Measurements from ENCODE around the gene ZNF416.
A peak's percentile ranks its signal among the peaks of the same experiment; 100 is the strongest.

Gene ZNF416

DNA sequence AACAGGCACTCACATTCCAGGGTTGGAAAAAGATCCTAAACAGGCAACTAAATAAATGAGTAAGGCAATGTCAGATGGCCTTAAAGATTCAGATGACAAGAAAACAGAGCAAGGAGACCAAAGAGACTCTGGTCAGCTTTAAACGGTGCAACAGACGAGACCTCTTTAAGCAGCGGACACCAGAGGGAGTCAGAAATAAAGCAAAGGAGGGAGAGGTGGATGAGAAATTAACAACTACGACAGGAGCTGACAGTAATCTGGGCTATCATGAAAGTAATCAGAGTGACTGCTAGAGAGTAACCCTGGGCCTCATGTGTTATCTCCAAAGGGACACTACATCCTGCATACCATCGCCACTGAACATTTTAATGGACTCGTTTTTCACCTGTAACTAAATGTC is 20.2 kb downstream of the ZNF416 start:
- DNase-seq, result no peak

GRCh38 chr19:57557659-57558058 is 21.1 kb downstream of the ZNF416 start:
- no peak for DNase-seq

DNA sequence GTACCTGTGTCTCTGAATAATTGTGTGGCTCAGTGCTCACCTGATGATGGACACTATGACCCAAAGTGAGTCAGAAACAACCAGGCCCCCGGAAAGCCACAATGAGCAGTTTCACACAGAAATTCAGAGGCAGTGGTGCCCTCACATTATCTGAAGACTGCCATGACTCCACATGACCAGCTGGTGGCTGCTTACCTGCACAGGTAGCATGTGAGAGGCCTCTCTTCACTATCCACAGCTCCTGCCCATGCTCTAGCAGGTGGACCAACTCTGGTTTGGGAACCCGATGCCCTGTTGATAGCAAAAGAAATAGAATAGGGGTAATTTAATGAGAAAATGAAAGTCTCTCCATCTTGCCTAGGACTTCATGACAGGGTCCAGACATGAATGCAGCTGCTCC is 26.3 kb downstream of the ZNF416 start:
- DNase-seq, result no peak

DNA sequence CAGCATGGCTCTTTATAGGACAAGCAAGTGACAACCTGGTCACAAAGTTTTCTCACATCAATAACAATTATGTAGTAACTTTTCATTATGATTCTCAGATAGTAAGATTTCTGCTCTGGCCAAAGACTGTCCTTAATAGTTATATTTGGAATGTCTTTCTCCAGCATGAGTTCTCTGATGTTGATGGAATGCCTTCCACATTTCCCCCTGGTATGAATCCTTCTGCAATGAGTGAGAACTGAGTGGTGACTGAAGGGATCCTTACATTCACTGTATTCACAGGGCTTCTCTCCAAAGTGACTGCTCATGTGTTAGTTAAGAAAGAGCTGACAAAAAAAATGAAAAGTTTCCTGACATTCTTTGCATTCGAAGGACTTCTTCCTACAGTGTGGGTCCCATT is 32.2 kb downstream of the ZNF416 start:
- DNase-seq, result no peak

DNA sequence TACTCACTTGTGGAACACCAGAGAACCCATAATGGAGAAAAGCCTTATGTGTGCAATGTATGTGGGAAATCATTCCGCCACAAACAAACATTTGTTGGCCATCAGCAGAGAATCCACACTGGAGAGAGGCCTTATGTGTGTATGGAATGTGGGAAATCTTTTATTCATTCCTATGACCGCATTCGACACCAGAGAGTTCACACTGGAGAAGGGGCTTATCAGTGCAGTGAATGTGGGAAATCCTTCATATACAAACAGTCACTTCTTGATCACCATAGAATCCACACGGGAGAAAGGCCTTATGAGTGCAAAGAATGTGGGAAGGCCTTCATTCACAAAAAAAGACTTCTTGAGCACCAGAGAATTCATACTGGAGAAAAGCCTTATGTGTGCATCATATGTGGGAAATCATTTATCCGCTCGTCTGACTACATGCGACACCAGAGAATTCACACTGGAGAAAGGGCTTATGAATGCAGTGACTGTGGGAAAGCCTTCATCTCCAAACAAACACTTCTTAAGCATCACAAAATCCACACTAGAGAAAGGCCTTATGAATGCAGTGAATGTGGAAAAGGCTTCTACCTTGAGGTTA is 40.7 kb downstream of the ZNF416 start:
- no peak for DNase-seq

DNA sequence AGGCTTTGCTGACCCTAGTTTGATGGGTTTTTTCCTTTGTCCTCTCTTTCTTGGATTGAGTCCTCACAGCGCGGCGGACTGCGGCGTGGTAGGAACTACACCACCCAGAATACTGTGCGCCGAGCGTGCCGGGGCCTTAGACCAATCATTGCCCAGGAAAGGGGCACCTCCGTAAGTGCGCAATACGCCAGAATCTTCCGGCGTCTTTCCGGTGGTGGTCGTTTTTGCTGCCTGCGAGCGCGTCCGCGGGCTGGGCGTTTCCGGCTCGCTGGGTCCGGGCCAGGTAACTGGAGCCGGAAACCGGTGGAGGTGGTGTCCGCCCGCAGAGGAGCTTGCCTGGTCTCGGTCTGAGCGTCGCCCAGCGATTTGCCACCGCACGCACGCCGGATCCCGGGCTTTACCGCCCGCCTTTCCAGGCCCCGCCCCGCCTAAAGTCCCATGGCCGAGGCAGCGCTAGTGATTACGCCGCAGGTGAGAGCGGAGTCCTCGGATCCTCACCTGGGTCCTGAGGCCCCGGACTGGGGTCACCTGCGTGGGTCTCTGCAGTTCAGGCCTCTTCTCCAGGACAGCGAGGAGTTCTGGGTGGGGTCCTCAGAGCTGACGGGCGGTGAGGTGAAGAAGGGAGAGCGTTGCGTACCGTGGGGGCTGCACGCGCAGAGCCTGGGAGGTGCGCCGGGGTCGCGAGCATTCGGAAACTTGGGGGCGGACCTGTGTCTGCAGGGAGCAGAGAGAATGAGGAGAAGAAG is 51.4 kb downstream of the ZNF416 start, which contains the start of gene ZNF549:
Gene ZNF549 (plus strand): TSS at position 221 of the 746 bp plus-strand sequence. CDS start 218 bp downstream, at position 439.
- DNase-seq, result peak; percentile 82
